Activated CD4-positive, alpha-beta T cell treated with anti-CD3 and anti-CD28 coated beads, Interleukin-2, amount 10 ng/mL, durations not matched to agents 24 days and 14 days (primary cell): ENCODE results near the gene ABHD14A. TPM values are rescaled to one million over a fixed set of nuclear protein-coding genes. Genes with fewer than 3 reads are reported as not detected.

Experiments
- DNase-seq: peaks from one replicate; pipeline ENCODE4 v3.0.0; 2022
- H3K27ac Mint-ChIP-seq: one replicate; pipeline ENCODE4 v1.8.0; 2022; ENCODE audit warnings: mild to moderate bottlenecking, mixed read lengths
- H3K27me3 Mint-ChIP-seq: one replicate; pipeline ENCODE4 v1.8.0; 2022; ENCODE audit warnings: mixed read lengths
- H3K36me3 Mint-ChIP-seq: one replicate; pipeline ENCODE4 v1.8.0; 2022; ENCODE audit warnings: low read depth, mild to moderate bottlenecking, mixed read lengths
- H3K4me1 Mint-ChIP-seq: one replicate; pipeline ENCODE4 v1.8.0; 2021; ENCODE audit warnings: mixed read lengths
- H3K4me3 Mint-ChIP-seq: one replicate; pipeline ENCODE4 v1.8.0; 2022; ENCODE audit warnings: mild to moderate bottlenecking, moderate library complexity, mixed read lengths
- H3K9me3 Mint-ChIP-seq: one replicate; pipeline ENCODE4 v1.8.0; 2021; ENCODE audit warnings: mixed read lengths
- intact Hi-C: fragments of 100-400 bp; cut with micrococcal nuclease; formaldehyde crosslinking; loops from one replicate; pipeline ENCODE4 v1.15.1; 2023
- total RNA-seq: library from RNA; stranded (reverse); gene quantifications from 2 replicates; pipeline ENCODE4 v1.2.3, GENCODE V29; 2022

The ABHD14A gene
- total RNA-seq, 1 donor from 2014 or later: 12.3 TPM

- H3K4me1 Mint-ChIP-seq: peaks cover 11% of the 10 kb centered on the region
- H3K27me3 Mint-ChIP-seq: peaks cover 3% of the 10 kb centered on the region
- H3K4me3 Mint-ChIP-seq: peak within 1 kb of the TSS; percentile 90
- intact Hi-C loops: loop anchor here (1.0 kb wide), 2 partner anchors 8 to 25 kb away; partner anchors contain the start of genes ABHD14A and PARP3
- DNase-seq: peak; percentile 85
- H3K36me3 Mint-ChIP-seq: peaks cover 2% of the 10 kb centered on the region
- H3K27ac Mint-ChIP-seq: peak within 1 kb of the TSS; percentile 79
- H3K9me3 Mint-ChIP-seq: no peaks in the 10 kb centered on the region
Measured at GRCh38 chr3:51967384-51968169, 7.3 kb upstream of the ABHD14A start, which contains the start of gene PCBP4. PCBP4 (minus strand) TSS chr3:51967454; CDS start chr3:51961240, 6,214 bp downstream.

GRCh38 chr3:51968170-51968775 lies 6.6 kb upstream of the ABHD14A start:
- DNase-seq: no peak
- Mint-ChIP-seq H3K9me3 (no peaks in the 10 kb centered on the region), H3K4me3 (peak overlapping the region; percentile 90), H3K36me3 (peaks cover 2% of the 10 kb centered on the region), H3K4me1 (peaks cover 9% of the 10 kb centered on the region), H3K27me3 (peaks cover 3% of the 10 kb centered on the region), H3K27ac (peak overlapping the region; percentile 79)
- intact Hi-C loops: loop anchor here (1.0 kb wide), 1 partner anchor 26 kb away; the partner anchor contains the start of gene PARP3

- H3K27ac Mint-ChIP-seq: no peak overlapping the region
- no peak overlapping the region for H3K4me3 Mint-ChIP-seq
- H3K9me3 Mint-ChIP-seq: no peaks in the 10 kb centered on the region
- DNase-seq: no peak
- intact Hi-C loops: loop anchor here (1.0 kb wide), 1 partner anchor 27 kb away; the partner anchor contains the start of gene PARP3
- peaks cover 2% of the 10 kb centered on the region for H3K36me3 Mint-ChIP-seq
- H3K27me3 Mint-ChIP-seq: peaks cover 3% of the 10 kb centered on the region
- peaks cover 11% of the 10 kb centered on the region for H3K4me1 Mint-ChIP-seq
Measured at GRCh38 chr3:51968883-51969678, 5.8 kb upstream of the ABHD14A start.

- intact Hi-C loops: no loop called here
- peaks cover 3% of the 10 kb centered on the region for H3K27me3 Mint-ChIP-seq
- H3K4me3 Mint-ChIP-seq: no peak overlapping the region
- no peak for DNase-seq
- peaks cover 14% of the 10 kb centered on the region for H3K4me1 Mint-ChIP-seq
- H3K9me3 Mint-ChIP-seq: no peaks in the 10 kb centered on the region
- peaks cover 2% of the 10 kb centered on the region for H3K36me3 Mint-ChIP-seq
- no peak overlapping the region for H3K27ac Mint-ChIP-seq
Measured at GRCh38 chr3:51969841-51970240, 5.0 kb upstream of the ABHD14A start.

- Mint-ChIP-seq H3K27me3 (no peaks in the 10 kb centered on the region), H3K9me3 (no peaks in the 10 kb centered on the region), H3K4me3 (no peak overlapping the region), H3K36me3 (peaks cover 2% of the 10 kb centered on the region), H3K4me1 (peaks cover 15% of the 10 kb centered on the region), H3K27ac (no peak overlapping the region)
- intact Hi-C loops: no loop called here
- no peak for DNase-seq
Measured at GRCh38 chr3:51970606-51971300, 4.1 kb upstream of the ABHD14A start.

GRCh38 chr3:51971350-51971749 lies 3.5 kb upstream of the ABHD14A start:
- Mint-ChIP-seq H3K36me3 (peaks cover 2% of the 10 kb centered on the region), H3K4me3 (no peak overlapping the region)

GRCh38 chr3:51974277-51974962 lies 444 bp upstream of the ABHD14A start:
- intact Hi-C loops: loop anchor here (1.0 to 2.0 kb wide), 3 partner anchors 20 to 83 kb away; partner anchors contain the start of genes PARP3 and RPL29
- H3K9me3 Mint-ChIP-seq: no peaks in the 10 kb centered on the region
- DNase-seq: no peak
- H3K27ac Mint-ChIP-seq: peak overlapping the region; percentile 96
- no peaks in the 10 kb centered on the region for H3K27me3 Mint-ChIP-seq
- peaks cover 17% of the 10 kb centered on the region for H3K4me1 Mint-ChIP-seq
- peak overlapping the region; percentile 87 for H3K4me3 Mint-ChIP-seq
- H3K36me3 Mint-ChIP-seq: peaks cover 2% of the 10 kb centered on the region

More at GRCh38 chr3:51971350-51971749, 3.5 kb upstream of the ABHD14A start:
- DNase-seq: no peak
- peaks cover 13% of the 10 kb centered on the region for H3K4me1 Mint-ChIP-seq
- H3K9me3 Mint-ChIP-seq: no peaks in the 10 kb centered on the region
- no peaks in the 10 kb centered on the region for H3K27me3 Mint-ChIP-seq
- intact Hi-C loops: no loop called here
- no peak overlapping the region for H3K27ac Mint-ChIP-seq

GRCh38 chr3:51975852-51976549 lies 1.1 kb downstream of the ABHD14A start:
- Mint-ChIP-seq H3K4me1 (peaks cover 19% of the 10 kb centered on the region), H3K36me3 (peaks cover 2% of the 10 kb centered on the region), H3K4me3 (peak overlapping the region; percentile 87), H3K27ac (peak overlapping the region; percentile 88), H3K9me3 (no peaks in the 10 kb centered on the region), H3K27me3 (no peaks in the 10 kb centered on the region)
- intact Hi-C loops: loop anchor here (1.0 to 2.0 kb wide), 3 partner anchors 7 to 19 kb away; partner anchors contain the start of genes ACY1, PCBP4 and RPL29
- DNase-seq: peak; percentile 79

- intact Hi-C loops: no loop called here
- no peak for DNase-seq
- H3K36me3 Mint-ChIP-seq: peaks cover 2% of the 10 kb centered on the region
Measured at GRCh38 chr3:51977446-51978142, 2.7 kb downstream of the ABHD14A start.

GRCh38 chr3:51978143-51978502 lies 3.3 kb downstream of the ABHD14A start:
- peaks cover 5% of the 10 kb centered on the region for H3K36me3 Mint-ChIP-seq
- H3K4me3 Mint-ChIP-seq: no peak overlapping the region
- intact Hi-C loops: no loop called here
- H3K9me3 Mint-ChIP-seq: no peaks in the 10 kb centered on the region
- H3K4me1 Mint-ChIP-seq: peaks cover 30% of the 10 kb centered on the region
- H3K27ac Mint-ChIP-seq: no peak overlapping the region
- no peaks in the 10 kb centered on the region for H3K27me3 Mint-ChIP-seq
- no peak for DNase-seq

More at GRCh38 chr3:51977446-51978142, 2.7 kb downstream of the ABHD14A start:
- H3K4me3 Mint-ChIP-seq: peak overlapping the region; percentile 41
- H3K9me3 Mint-ChIP-seq: no peaks in the 10 kb centered on the region
- H3K4me1 Mint-ChIP-seq: peaks cover 27% of the 10 kb centered on the region
- H3K27ac Mint-ChIP-seq: peak overlapping the region; percentile 75
- H3K27me3 Mint-ChIP-seq: no peaks in the 10 kb centered on the region

GRCh38 chr3:51980253-51980652 lies 5.4 kb downstream of the ABHD14A start:
- Mint-ChIP-seq H3K27ac (no peak overlapping the region), H3K4me1 (peaks cover 30% of the 10 kb centered on the region), H3K9me3 (no peaks in the 10 kb centered on the region), H3K27me3 (no peaks in the 10 kb centered on the region), H3K36me3 (peaks cover 7% of the 10 kb centered on the region), H3K4me3 (no peak overlapping the region)
- intact Hi-C loops: loop anchor here (10.0 kb wide), 1 partner anchor 295 kb away; the partner anchor contains the start of gene WDR82
- DNase-seq: no peak
